Anterior cingulate cortex (tissue), 58 donors: Measurements from ENCODE around the gene IGFALS.

ENCODE experiments used
- DNase-seq, 58 donors: peaks; one replicate each; lab custom pipeline; 2025; lab: John Stamatoyannopoulos, UW

Gene IGFALS

DNA sequence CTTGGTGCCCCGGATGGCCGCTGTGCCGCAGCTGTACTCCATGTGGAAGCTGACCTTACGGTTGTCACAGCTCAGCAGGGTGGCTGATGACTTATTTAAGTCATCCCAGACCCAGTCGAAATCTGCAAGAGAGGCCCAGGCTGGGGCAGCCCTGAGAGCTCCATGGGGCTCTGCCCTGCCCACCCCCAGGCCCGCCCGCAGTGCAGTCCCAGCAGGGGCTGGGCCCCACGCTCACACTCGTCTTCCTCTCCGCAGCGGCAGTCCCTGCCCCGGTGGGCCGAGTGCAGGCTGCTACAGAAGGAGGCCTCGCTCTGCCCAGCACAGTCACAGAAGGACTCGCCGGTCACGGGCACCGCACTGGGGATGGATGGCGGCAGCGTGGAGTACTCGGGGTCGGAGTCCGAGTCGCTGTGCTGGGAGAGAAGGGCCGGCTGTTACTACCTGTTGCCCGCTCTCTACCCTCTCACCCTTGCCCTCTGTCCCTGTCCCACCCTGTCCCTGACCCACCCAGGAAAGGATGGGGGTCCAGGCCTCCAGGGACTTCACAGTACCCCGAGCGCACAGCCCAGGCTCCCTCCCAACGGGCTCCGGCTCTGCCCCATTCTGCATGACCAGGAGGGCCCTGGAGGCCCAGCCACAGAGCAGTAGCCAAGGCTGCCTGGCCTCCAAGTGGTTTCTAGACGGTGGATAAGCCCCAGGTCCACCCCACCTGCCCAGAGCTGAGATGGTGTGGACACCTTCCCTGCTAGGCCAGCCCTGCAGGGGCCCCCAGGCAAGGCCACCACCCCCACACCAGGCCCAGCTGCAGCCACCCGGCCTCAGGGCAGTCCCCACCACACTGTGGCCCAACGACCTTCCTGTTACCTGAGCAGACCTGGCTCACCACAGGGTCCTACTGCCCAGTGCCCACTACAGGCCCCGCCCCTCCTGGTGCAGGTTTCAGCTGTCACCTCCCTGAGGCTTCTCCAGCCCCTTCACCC lies 15.0 kb downstream of the IGFALS start:
- DNase-seq, result no peak

DNA sequence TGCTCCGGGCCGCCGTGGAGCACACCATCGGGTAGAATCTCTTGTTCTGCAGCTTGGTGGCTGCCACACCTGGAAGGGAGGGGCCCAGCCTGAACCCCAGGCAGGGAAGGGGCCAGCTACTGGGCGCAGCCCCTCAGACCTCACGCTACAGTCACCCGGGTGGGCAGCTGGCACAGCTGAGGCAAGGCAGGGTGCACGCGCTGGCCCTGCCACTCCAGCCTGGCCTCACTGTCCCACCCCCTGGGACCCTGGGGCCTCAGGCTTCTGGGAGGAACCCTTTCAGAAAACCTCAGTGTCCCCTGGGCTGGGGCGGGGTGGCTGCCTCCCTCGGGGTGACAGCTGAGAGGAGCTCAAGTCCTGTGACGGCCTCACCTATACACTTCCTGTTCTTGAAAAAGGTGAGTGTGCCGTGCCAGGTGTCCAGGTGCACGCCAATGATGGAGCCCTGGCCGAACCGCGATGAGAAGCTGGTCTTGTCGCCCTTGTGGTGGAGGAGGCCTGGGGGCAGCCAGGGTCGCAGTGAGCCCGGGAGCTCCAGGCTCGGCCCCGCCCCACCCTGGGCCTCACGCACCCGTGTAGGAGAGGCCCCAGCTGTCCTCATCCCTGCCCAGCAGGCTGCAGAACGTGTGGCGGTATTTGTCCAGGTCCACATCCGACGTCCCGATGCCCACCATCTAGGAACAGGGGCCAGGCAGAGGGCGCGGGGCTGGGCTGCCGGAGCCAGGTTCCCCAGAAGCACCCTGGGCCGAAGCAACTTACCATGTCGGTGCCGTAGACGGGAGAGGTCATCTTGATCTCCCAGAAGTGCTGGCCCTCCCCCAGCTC lies 15.9 kb downstream of the IGFALS start:
- DNase-seq, result no peak

- no peak for DNase-seq
Observed at GRCh38 chr16:1776991-1777374, 16.5 kb downstream of the IGFALS start.

GRCh38 chr16:1776672-1776955 lies 16.9 kb downstream of the IGFALS start:
- no peak for DNase-seq

- no peak for DNase-seq
Observed at GRCh38 chr16:1775846-1776671, 17.4 kb downstream of the IGFALS start.

DNA sequence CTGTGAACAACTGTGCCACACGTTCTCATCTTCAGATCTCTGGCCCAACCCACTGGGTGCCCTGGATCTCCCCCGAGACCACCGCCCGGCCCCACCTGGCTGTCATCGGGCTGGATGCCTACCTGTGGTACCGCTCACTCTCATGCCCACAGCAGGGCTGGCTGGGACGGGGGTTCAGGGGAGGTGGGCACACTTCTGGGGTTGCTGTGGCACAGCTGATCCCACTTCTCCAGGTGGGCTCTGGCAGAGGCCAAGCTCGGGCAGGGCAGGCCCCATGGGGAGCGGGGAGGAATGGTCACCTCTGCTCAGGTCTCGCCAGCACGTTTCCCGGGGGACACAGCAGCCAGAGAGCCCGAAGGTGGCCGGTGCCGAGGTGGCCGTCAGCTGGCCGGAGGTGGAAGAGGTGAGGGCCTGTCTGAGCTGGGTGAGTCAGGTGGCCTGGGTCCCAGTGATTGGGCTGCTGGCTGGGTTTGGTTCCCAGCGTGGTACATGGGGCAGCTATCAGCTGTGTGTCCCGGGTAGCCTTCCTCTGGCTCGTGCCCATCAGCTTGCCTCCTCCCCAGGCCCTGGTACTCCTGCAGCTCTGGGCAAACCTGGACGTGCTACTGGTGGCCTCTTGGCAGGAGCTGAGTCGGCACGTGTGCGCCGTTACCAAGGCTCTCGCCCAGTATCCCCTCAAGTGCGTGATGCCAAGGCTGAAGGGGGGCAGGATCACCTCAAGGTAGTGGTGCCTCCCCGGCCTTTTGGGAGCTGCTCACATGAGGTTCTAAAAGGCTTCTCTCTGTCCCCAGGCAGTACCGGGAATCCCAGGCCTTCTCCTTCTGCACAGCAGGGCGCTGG lies 18.3 kb downstream of the IGFALS start:
- no peak for DNase-seq

DNA sequence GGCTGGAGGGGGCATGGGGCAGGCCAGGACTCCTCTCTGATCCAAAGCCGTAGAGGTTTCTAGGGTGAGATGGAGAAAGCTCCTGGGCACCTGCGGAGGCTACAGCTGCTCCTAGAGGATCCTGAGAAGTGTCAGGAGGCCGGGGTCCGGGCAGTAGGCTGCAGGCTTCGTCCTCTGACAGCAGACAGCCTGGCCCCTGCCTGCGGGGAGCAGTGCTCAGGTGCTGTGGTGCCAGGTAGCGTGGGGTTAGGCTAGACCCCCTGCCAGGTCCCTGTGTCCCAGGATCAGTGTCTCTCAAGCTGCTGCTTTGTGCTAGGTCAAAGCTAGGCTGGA lies 19.1 kb downstream of the IGFALS start:
- no peak for DNase-seq

DNA sequence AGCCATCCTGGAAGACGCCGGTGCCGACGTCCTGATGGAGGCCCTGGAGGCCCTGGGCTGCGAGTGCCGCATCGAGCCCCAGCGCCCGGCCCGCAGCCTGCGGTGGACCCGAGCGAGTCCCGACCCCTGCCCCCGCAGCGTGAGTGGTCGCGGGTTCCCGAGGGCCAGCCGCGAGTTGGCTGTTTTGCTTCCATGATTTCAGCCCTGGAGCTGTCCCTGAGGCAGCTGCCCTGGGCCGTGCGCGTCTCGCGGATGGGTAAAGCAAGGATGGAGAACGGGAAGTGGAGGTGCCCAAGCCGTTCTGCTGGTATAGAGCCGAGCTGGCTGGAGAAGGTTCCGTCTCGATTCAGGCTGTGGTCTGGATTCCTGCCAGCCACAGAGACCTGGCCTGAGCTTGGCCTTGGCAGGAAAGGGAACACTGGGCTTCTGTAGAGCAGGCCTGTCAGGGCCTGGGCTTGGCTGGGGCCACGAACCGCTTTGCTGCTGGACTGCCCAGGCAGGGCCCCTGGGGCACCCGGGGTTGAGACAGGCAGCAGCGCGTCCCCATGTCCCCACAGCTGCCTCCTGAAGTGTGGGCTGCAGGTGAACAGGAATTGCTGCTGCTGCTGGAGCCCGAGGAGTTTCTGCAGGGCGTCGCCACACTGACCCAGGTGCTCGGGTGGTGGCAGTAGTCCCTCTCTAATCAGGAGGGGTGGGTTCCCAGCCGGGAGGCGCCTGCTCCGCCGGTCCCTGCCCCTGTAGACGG lies 19.6 kb downstream of the IGFALS start:
- peak in 11 of 58 donors; percentile 19 to 48 (median 40) for DNase-seq

DNA sequence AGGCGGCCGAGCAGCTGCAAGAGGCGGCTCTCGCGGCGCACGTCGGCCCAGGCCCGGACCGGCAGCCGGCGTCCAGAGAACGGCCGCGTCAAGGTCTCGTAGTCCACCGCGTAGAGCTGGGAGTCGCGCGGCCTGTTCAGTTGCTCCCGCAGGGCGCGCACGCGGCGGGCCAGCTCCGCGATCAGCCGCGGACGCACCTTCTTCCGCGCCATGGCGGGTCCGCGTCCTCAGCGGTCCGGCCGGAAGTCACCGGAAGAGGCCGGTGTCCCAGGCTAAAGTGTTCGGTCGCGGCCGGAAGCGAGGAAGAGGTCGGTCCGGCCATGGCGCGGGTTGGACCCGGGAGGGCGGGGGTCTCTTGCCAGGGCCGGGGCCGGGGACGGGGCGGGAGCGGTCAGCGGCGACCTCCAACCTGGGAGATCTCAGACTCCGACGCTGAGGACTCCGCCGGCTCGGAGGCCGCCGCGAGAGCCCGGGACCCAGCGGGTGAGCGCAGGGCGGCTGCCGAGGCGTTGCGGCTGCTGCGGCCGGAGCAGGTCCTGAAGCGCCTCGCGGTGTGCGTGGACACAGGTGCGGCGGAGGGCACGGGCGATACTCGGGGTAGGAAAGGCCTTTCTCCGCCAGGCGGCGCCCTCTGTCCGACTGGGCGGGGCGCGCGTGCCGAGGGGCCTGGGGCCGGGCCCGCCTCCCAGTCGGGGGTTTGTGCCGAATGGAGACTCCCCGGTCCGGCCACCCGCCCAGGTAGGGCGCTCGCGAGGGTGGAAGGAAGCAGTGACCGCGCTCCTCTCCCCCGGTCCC lies 20.4 kb downstream of the IGFALS start, which contains the start of gene MRPS34:
Gene MRPS34, minus strand, starts transcription at position 227 of the 795 bp plus-strand sequence. Its CDS starts 15 bp downstream, at position 212.
- DNase-seq, result peak in 57 of 58 donors; percentile 16 to 85 (median 70)

GRCh38 chr16:1772362-1772907 lies 21.1 kb downstream of the IGFALS start, which contains the start of gene EME2:
EME2 (plus strand) TSS chr16:1772810; CDS start chr16:1773228, 418 bp downstream.
- DNase-seq, result peak in 7 of 58 donors; percentile 18 to 62 (median 34)

GRCh38 chr16:1771864-1772361 lies 21.6 kb downstream of the IGFALS start:
- DNase-seq, result no peak

- peak in 52 of 58 donors; percentile 21 to 82 (median 56) for DNase-seq
Observed at GRCh38 chr16:1771188-1771863, 22.2 kb downstream of the IGFALS start, which contains the start of gene NME3. NME3 (minus strand) TSS chr16:1771543; CDS start chr16:1771534, 9 bp downstream.

GRCh38 chr16:1770328-1771187 lies 22.9 kb downstream of the IGFALS start:
- peak in 54 of 58 donors; percentile 10 to 75 (median 58) for DNase-seq

- DNase-seq, result peak in 10 of 58 donors; percentile 37 to 71 (median 64)
Observed at GRCh38 chr16:1769402-1770300, 23.9 kb downstream of the IGFALS start.
